Thymus (tissue), 11 donors: ENCODE results near the gene MYO15A. TPM values are rescaled to one million over a fixed set of nuclear protein-coding genes. Genes with fewer than 3 reads are reported as not detected.

Experiments used
- DNase-seq, 9 donors: peaks; one replicate each; pipeline ENCODE4 v3.0.0-alpha.2; 2013; ENCODE audit warnings: low spot score in 9 of 9, low read depth in 6 of 9, missing footprints in 1 of 9
- H3K27ac ChIP-seq, 2 donors: one replicate each; pipeline ENCODE4 v1.5.1; 2013; ENCODE audit warnings: control low read depth in 1 of 2, low read depth in 1 of 2, low read length in 1 of 2, mild to moderate bottlenecking in 1 of 2, moderate library complexity in 1 of 2
- H3K27me3 ChIP-seq, 2 donors: one replicate each; pipeline ENCODE4 v1.5.1; 2013; ENCODE audit warnings: low read length in 1 of 2; ENCODE audit not compliant: control insufficient read depth in 2 of 2, insufficient read depth in 1 of 2
- H3K36me3 ChIP-seq, 2 donors: one replicate each; pipeline ENCODE4 v1.5.1; 2013; ENCODE audit warnings: low read length in 1 of 2, mild to moderate bottlenecking in 1 of 2, moderate library complexity in 1 of 2; ENCODE audit not compliant: control insufficient read depth in 2 of 2, insufficient read depth in 2 of 2
- H3K4me1 ChIP-seq, 2 donors: one replicate each; pipeline ENCODE4 v1.5.1; 2013; ENCODE audit warnings: low read length in 2 of 2; ENCODE audit not compliant: control insufficient read depth in 2 of 2, insufficient read depth in 2 of 2
- H3K4me3 ChIP-seq, 2 donors: one replicate each; pipeline ENCODE4 v1.5.1; 2013; ENCODE audit warnings: low read length in 2 of 2, control low read depth in 1 of 2, mild to moderate bottlenecking in 1 of 2
- H3K9me3 ChIP-seq, 2 donors: one replicate each; pipeline ENCODE4 v1.5.1; 2013; ENCODE audit warnings: low read length in 1 of 2, mild to moderate bottlenecking in 1 of 2; ENCODE audit not compliant: control insufficient read depth in 2 of 2, insufficient read depth in 1 of 2
- WGBS: extraction: QIAGEN DNeasy Blood & Tissue Kit; methylation state at CpG from one replicate; pipeline ENCODE4 v1.1.7; 2013; 5-methylcytosine and 5-hydroxymethylcytosine counted together
- polyA plus RNA-seq: library from polyadenylated mRNA; stranded (reverse); fragments of 200-250 nt; gene quantifications from one replicate; pipeline ENCODE4 v1.2.3, GENCODE V29; 2013
- total RNA-seq: library from RNA; stranded (reverse); fragments of 120-200 nt; gene quantifications from one replicate; pipeline ENCODE4 v1.2.4, GENCODE V29; 2013
- donor health status: healthy.

MYO15A gene
- total and polyA plus RNA-seq, 2 donors: 0.24 to 1.9 TPM

- Histone ChIP-seq H3K27me3 (no peaks in the 10 kb centered on the region), H3K4me1 (no peaks in the 10 kb centered on the region), H3K36me3 (no peaks in the 10 kb centered on the region), H3K9me3 (peaks cover 11 to 25% of the 10 kb centered on the region in 2 donors), H3K27ac (no peak overlapping the region), H3K4me3 (no peak overlapping the region)
- 98% methylated on average over 30 of the region's 30 CpGs for WGBS
- DNase-seq: no peak
Measured at GRCh38 chr17:18119938-18120337, 11.4 kb downstream of the MYO15A start.

- Histone ChIP-seq H3K4me1 (no peaks in the 10 kb centered on the region), H3K27me3 (no peaks in the 10 kb centered on the region), H3K27ac (no peak overlapping the region), H3K4me3 (no peak overlapping the region), H3K9me3 (peaks cover 11 to 25% of the 10 kb centered on the region in 2 donors), H3K36me3 (no peaks in the 10 kb centered on the region)
- WGBS: 97% methylated on average over 68 of the region's 68 CpGs
- DNase-seq: no peak
Measured at GRCh38 chr17:18120461-18121017, 12.0 kb downstream of the MYO15A start.

GRCh38 chr17:18121144-18121910 lies 12.8 kb downstream of the MYO15A start:
- no peak overlapping the region for H3K4me3 ChIP-seq
- H3K4me1 ChIP-seq: no peaks in the 10 kb centered on the region
- 96% methylated on average over 54 of the region's 54 CpGs for WGBS
- H3K9me3 ChIP-seq: peaks cover 11 to 25% of the 10 kb centered on the region in 2 donors
- H3K27me3 ChIP-seq: no peaks in the 10 kb centered on the region
- H3K36me3 ChIP-seq: no peaks in the 10 kb centered on the region
- no peak overlapping the region for H3K27ac ChIP-seq
- DNase-seq: no peak

- WGBS: 94% methylated on average over 31 of the region's 31 CpGs
- Histone ChIP-seq H3K27ac (no peak overlapping the region), H3K9me3 (peaks cover 11 to 24% of the 10 kb centered on the region in 2 donors), H3K27me3 (no peaks in the 10 kb centered on the region), H3K4me3 (no peak overlapping the region), H3K4me1 (no peaks in the 10 kb centered on the region), H3K36me3 (no peaks in the 10 kb centered on the region)
- DNase-seq: no peak
Measured at GRCh38 chr17:18122990-18123753, 14.6 kb downstream of the MYO15A start.

GRCh38 chr17:18124345-18125126 lies 16.0 kb downstream of the MYO15A start:
- Histone ChIP-seq H3K4me1 (no peaks in the 10 kb centered on the region), H3K36me3 (no peaks in the 10 kb centered on the region), H3K9me3 (peaks cover 8 to 10% of the 10 kb centered on the region in 2 donors), H3K27me3 (no peaks in the 10 kb centered on the region), H3K4me3 (no peak overlapping the region), H3K27ac (no peak overlapping the region)
- 95% methylated on average over 11 of the region's 11 CpGs for WGBS
- no peak for DNase-seq

- Histone ChIP-seq H3K27me3 (no peaks in the 10 kb centered on the region), H3K4me1 (no peaks in the 10 kb centered on the region), H3K4me3 (no peak overlapping the region), H3K27ac (no peak overlapping the region), H3K9me3 (no peaks in the 10 kb centered on the region), H3K36me3 (no peaks in the 10 kb centered on the region)
- whole genome bisulfite sequencing: 90% methylated on average over 4 of the region's 4 CpGs
- no peak for DNase-seq
Measured at GRCh38 chr17:18129041-18129502, 20.5 kb downstream of the MYO15A start.

- peaks cover 0 to 2% of the 10 kb centered on the region in 2 donors for H3K27me3 ChIP-seq
- no peaks in the 10 kb centered on the region for H3K9me3 ChIP-seq
- no peak overlapping the region for H3K4me3 ChIP-seq
- no peak overlapping the region for H3K27ac ChIP-seq
- H3K4me1 ChIP-seq: no peaks in the 10 kb centered on the region
- DNase-seq: no peak
- H3K36me3 ChIP-seq: no peaks in the 10 kb centered on the region
- WGBS: 98% methylated on average over 5 of the region's 5 CpGs
Measured at GRCh38 chr17:18132711-18133110, 24.2 kb downstream of the MYO15A start.

GRCh38 chr17:18136357-18136756 lies 27.8 kb downstream of the MYO15A start:
- WGBS: 92% methylated on average over 19 of the region's 19 CpGs
- Histone ChIP-seq H3K27me3 (peaks cover 0 to 2% of the 10 kb centered on the region in 2 donors), H3K27ac (no peak overlapping the region), H3K4me1 (peaks cover 0 to 6% of the 10 kb centered on the region in 2 donors), H3K36me3 (no peaks in the 10 kb centered on the region), H3K9me3 (peaks cover 0 to 2% of the 10 kb centered on the region in 2 donors), H3K4me3 (no peak overlapping the region)
- DNase-seq: no peak
